ENCODE measurements around the gene RPS15. TPM values are rescaled to one million over a fixed set of nuclear protein-coding genes. Genes with fewer than 3 reads are reported as not detected.

RPS15 gene
- total and polyA plus RNA-seq, 2 donors from 2014 or later, result 893 to 1,823 TPM

- peak in 1 of 5 donors; percentile 43 for DNase-seq
- no peak for FAIRE-seq
- peaks cover 0 to 27% (median 15%) of the 10 kb centered on the region in 3 donors for H3K36me3 ChIP-seq (ENCODE audit: control insufficient read depth in 2 of 3, insufficient read depth in 3 of 3, low read length in 3 of 3)
Observed at GRCh38 chr19:1429750-1430149, 8.4 kb upstream of the RPS15 start.

GRCh38 chr19:1430246-1430645 is 8.0 kb upstream of the RPS15 start:
- intact Hi-C loops (cut with DNase I), result no loop called here
- H3K9ac ChIP-seq (ENCODE audit: low read length in 3 of 3), result no peak overlapping the region
- peaks cover 0 to 28% (median 12%) of the 10 kb centered on the region in 3 donors for H3K36me3 ChIP-seq (ENCODE audit: control insufficient read depth in 2 of 3, insufficient read depth in 3 of 3, low read length in 3 of 3)
- H3K27ac ChIP-seq (ENCODE audit: low read depth in 2 of 2, low read length in 2 of 2), result no peak overlapping the region
- H3K27me3 ChIP-seq (ENCODE audit: control insufficient read depth, insufficient read depth, low read length), result no peaks in the 10 kb centered on the region
- FAIRE-seq (no peak), DNase-seq (peak in 3 of 5 donors; percentile 40 to 73 (median 60))
- H3K4me3 ChIP-seq (ENCODE audit: low read length in 3 of 3), result no peak overlapping the region
- no peak for TF ChIP-seq CTCF (IDR thresholded peaks at IDR 0.05; ENCODE audit: borderline replicate concordance, extremely low read depth, insufficient read depth)
- no peaks in the 10 kb centered on the region for H3K9me3 ChIP-seq (ENCODE audit: control insufficient read depth in 2 of 3, insufficient read depth in 1 of 3, low read length in 3 of 3)
- peaks cover 0 to 11% (median 5%) of the 10 kb centered on the region in 3 donors for H3K4me1 ChIP-seq (ENCODE audit: control insufficient read depth in 2 of 3, insufficient read depth in 2 of 3, low read depth in 1 of 3, low read length in 3 of 3)

More at GRCh38 chr19:1429750-1430149, 8.4 kb upstream of the RPS15 start:
- no peak for TF ChIP-seq CTCF (IDR thresholded peaks at IDR 0.05; ENCODE audit: borderline replicate concordance, extremely low read depth, insufficient read depth)
- intact Hi-C loops (cut with DNase I), result no loop called here
- H3K4me3 ChIP-seq (ENCODE audit: low read length in 3 of 3), result no peak overlapping the region
- no peaks in the 10 kb centered on the region for H3K9me3 ChIP-seq (ENCODE audit: control insufficient read depth in 2 of 3, insufficient read depth in 1 of 3, low read length in 3 of 3)
- no peak overlapping the region for H3K27ac ChIP-seq (ENCODE audit: low read depth in 2 of 2, low read length in 2 of 2)
- H3K27me3 ChIP-seq (ENCODE audit: control insufficient read depth, insufficient read depth, low read length), result no peaks in the 10 kb centered on the region
- peaks cover 0 to 16% (median 8%) of the 10 kb centered on the region in 3 donors for H3K4me1 ChIP-seq (ENCODE audit: control insufficient read depth in 2 of 3, insufficient read depth in 2 of 3, low read depth in 1 of 3, low read length in 3 of 3)
- H3K9ac ChIP-seq (ENCODE audit: low read length in 3 of 3), result no peak overlapping the region

- intact Hi-C loops (cut with DNase I), result no loop called here
- Histone ChIP-seq H3K27ac (ENCODE audit: low read depth in 2 of 2, low read length in 2 of 2) (no peak overlapping the region), H3K4me3 (ENCODE audit: low read length in 3 of 3) (no peak overlapping the region), H3K36me3 (ENCODE audit: control insufficient read depth in 2 of 3, insufficient read depth in 3 of 3, low read length in 3 of 3) (peaks cover 0 to 26% (median 15%) of the 10 kb centered on the region in 3 donors), H3K27me3 (ENCODE audit: control insufficient read depth, insufficient read depth, low read length) (no peaks in the 10 kb centered on the region), H3K9me3 (ENCODE audit: control insufficient read depth in 2 of 3, insufficient read depth in 1 of 3, low read length in 3 of 3) (no peaks in the 10 kb centered on the region), H3K9ac (ENCODE audit: low read length in 3 of 3) (no peak overlapping the region), H3K4me1 (ENCODE audit: control insufficient read depth in 2 of 3, insufficient read depth in 2 of 3, low read depth in 1 of 3, low read length in 3 of 3) (peaks cover 0 to 2% (median 0%) of the 10 kb centered on the region in 3 donors)
- no peak for DNase-seq
- no peak for TF ChIP-seq CTCF (IDR thresholded peaks at IDR 0.05; ENCODE audit: borderline replicate concordance, extremely low read depth, insufficient read depth)
- FAIRE-seq, result no peak
Observed at GRCh38 chr19:1431759-1432506, 6.3 kb upstream of the RPS15 start.
